AG04450 (cell line): ENCODE data around the gene CRAMP1. TPM values are rescaled to one million over a fixed set of nuclear protein-coding genes. Genes with fewer than 3 reads are reported as not detected.

Experiments used
- CTCF ChIA-PET: fragments of 300-600, 350-600 bp; formaldehyde crosslinking; extraction: SDS; loops from one replicate; lab custom pipeline; 2022; ENCODE audit warnings: antibody characterized with exemption, inconsistent platforms; lab: Charles Lee
- POLR2A ChIA-PET: fragments of 350-600 bp; formaldehyde crosslinking; extraction: SDS; loops from one replicate; lab custom pipeline; 2021; ENCODE audit warnings: antibody characterized with exemption, inconsistent platforms; lab: Yijun Ruan, JAX
- DNase-seq: peaks from one replicate; pipeline ENCODE4 v3.0.0-alpha.2; 2011; ENCODE audit warnings: low read depth, low spot score
- H3K27ac ChIP-seq: one replicate; pipeline ENCODE4 v1.5.1; 2012; ENCODE audit warnings: low read depth, low read length, control low read depth
- H3K27me3 ChIP-seq: one replicate; pipeline ENCODE4 v1.6.0; 2012; ENCODE audit warnings: low read length; ENCODE audit not compliant: control insufficient read depth, insufficient read depth
- H3K4me3 ChIP-seq: 2 replicates; pipeline ENCODE4 v1.5.1; 2011; ENCODE audit warnings: mild to moderate bottlenecking, low read depth, low read length, control low read depth
- H3K9me3 ChIP-seq: 2 replicates; pipeline ENCODE4 v1.5.1; 2012; ENCODE audit warnings: low read length; ENCODE audit not compliant: control insufficient read depth, insufficient read depth
- CTCF ChIP-seq: IDR thresholded peaks from 2 replicates; pipeline ENCODE4 v1.5.1; 2011; ENCODE audit warnings: low read depth, low read length, control low read depth, inconsistent platforms
- polyA plus RNA-seq: library from polyadenylated mRNA; depleted of rRNA; stranded (reverse); fragments of >200 nt; gene quantifications from 2 replicates; pipeline ENCODE4 v1.2.3, GENCODE V29; 2011

Gene CRAMP1
- polyA plus RNA-seq, 1 experiment = 7.8 TPM

GRCh38 chr16:1669698-1670097, 57.5 kb downstream of the CRAMP1 start:
- Histone ChIP-seq H3K4me3 (no peak overlapping the region), H3K27ac (no peak overlapping the region), H3K27me3 (no peaks in the 10 kb centered on the region), H3K9me3 (no peaks in the 10 kb centered on the region)
- DNase-seq = no peak
- no peak for TF ChIP-seq CTCF
- ChIA-PET CTCF (no interaction called here), POLR2A (no interaction called here)

DNA sequence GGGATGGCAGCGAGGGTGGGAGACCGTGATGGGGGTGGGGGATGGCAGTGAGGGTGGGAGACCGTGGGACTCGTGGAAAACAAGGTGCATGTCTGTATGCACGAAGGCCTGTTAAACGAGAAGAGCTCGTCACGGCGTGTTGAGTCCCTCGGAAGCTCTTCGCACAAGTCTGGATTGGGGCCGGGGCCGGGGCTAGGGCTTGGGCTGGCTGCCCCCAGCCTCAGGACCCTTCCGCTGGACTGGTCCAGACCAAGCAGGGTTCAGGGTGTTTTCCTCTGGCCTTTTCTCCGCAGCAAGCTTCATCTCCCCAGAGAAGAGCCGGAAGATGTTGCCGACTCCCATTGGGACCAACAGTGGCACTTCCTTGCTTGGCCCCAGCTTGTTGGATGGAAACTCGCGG, 58.2 kb downstream of the CRAMP1 start:
- Histone ChIP-seq H3K27me3 (no peaks in the 10 kb centered on the region), H3K27ac (no peak overlapping the region), H3K4me3 (no peak overlapping the region), H3K9me3 (no peaks in the 10 kb centered on the region)
- ChIA-PET CTCF (no interaction called here), POLR2A (no interaction called here)
- no peak for DNase-seq
- TF ChIP-seq CTCF = no peak

GRCh38 chr16:1670866-1671265, 58.7 kb downstream of the CRAMP1 start:
- CTCF ChIA-PET = no interaction called here
- no peaks in the 10 kb centered on the region for H3K9me3 ChIP-seq
- POLR2A ChIA-PET = no interaction called here
- no peak overlapping the region for H3K27ac ChIP-seq
- no peak for DNase-seq
- no peak overlapping the region for H3K4me3 ChIP-seq
- no peak for TF ChIP-seq CTCF
- H3K27me3 ChIP-seq = no peaks in the 10 kb centered on the region

- TF ChIP-seq CTCF = no peak
- no peaks in the 10 kb centered on the region; the same call in 1 of the 2 replicates for H3K9me3 ChIP-seq
- no peak overlapping the region for H3K4me3 ChIP-seq
- no peak overlapping the region for H3K27ac ChIP-seq
- ChIA-PET POLR2A (no interaction called here), CTCF (no interaction called here)
- no peaks in the 10 kb centered on the region for H3K27me3 ChIP-seq
- DNase-seq = no peak
Measured at GRCh38 chr16:1673424-1674151, 61.4 kb downstream of the CRAMP1 start.

GRCh38 chr16:1674306-1674705, 62.1 kb downstream of the CRAMP1 start:
- Histone ChIP-seq H3K27ac (peak overlapping the region; percentile 47), H3K27me3 (no peaks in the 10 kb centered on the region), H3K9me3 (no peaks in the 10 kb centered on the region; the same call in 1 of the 2 replicates), H3K4me3 (no peak overlapping the region)
- ChIA-PET CTCF (no interaction called here), POLR2A (interaction anchor here (1.6 kb wide), 1 partner anchor 31 kb away, joined by 7 read pairs; the partner anchor contains the start of gene MAPK8IP3)
- DNase-seq = no peak
- TF ChIP-seq CTCF = no peak
